Measurements from ENCODE around the gene SNAPC2. TPM values are rescaled to one million over a fixed set of nuclear protein-coding genes. Genes with fewer than 3 reads are reported as not detected.

The SNAPC2 gene
- total RNA-seq, 1 donor from 2014 or later: 10.8 TPM

GRCh38 chr19:7911508-7912143 is 8.5 kb upstream of the SNAPC2 start:
- H3K4me3 Mint-ChIP-seq (ENCODE audit: low read depth): no peak overlapping the region
- TF ChIP-seq, protein P1, sequence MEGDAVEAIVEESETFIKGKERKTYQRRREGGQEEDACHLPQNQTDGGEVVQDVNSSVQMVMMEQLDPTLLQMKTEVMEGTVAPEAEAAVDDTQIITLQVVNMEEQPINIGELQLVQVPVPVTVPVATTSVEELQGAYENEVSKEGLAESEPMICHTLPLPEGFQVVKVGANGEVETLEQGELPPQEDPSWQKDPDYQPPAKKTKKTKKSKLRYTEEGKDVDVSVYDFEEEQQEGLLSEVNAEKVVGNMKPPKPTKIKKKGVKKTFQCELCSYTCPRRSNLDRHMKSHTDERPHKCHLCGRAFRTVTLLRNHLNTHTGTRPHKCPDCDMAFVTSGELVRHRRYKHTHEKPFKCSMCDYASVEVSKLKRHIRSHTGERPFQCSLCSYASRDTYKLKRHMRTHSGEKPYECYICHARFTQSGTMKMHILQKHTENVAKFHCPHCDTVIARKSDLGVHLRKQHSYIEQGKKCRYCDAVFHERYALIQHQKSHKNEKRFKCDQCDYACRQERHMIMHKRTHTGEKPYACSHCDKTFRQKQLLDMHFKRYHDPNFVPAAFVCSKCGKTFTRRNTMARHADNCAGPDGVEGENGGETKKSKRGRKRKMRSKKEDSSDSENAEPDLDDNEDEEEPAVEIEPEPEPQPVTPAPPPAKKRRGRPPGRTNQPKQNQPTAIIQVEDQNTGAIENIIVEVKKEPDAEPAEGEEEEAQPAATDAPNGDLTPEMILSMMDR (IDR thresholded peaks at IDR 0.05; ENCODE audit: unreplicated experiment): no peak
- H3K36me3 Mint-ChIP-seq (ENCODE audit: insufficient read depth): peaks cover 16% of the 10 kb centered on the region
- peaks cover 3% of the 10 kb centered on the region for H3K4me1 Mint-ChIP-seq (ENCODE audit: low read depth)
- H3K27ac Mint-ChIP-seq: no peak overlapping the region
- peaks cover 19% of the 10 kb centered on the region for H3K27me3 Mint-ChIP-seq
- H3K9me3 Mint-ChIP-seq (ENCODE audit: low read depth): no peaks in the 10 kb centered on the region
- no peak for DNase-seq (ENCODE audit: low spot score, unreplicated experiment)

GRCh38 chr19:7912144-7912696 is 7.9 kb upstream of the SNAPC2 start:
- peaks cover 16% of the 10 kb centered on the region for H3K36me3 Mint-ChIP-seq (ENCODE audit: insufficient read depth)

GRCh38 chr19:7912697-7913564 is 7.2 kb upstream of the SNAPC2 start:
- peaks cover 25% of the 10 kb centered on the region for H3K27me3 Mint-ChIP-seq
- H3K36me3 Mint-ChIP-seq (ENCODE audit: insufficient read depth): peaks cover 16% of the 10 kb centered on the region
- no peak overlapping the region for H3K4me3 Mint-ChIP-seq (ENCODE audit: low read depth)
- H3K4me1 Mint-ChIP-seq (ENCODE audit: low read depth): peaks cover 5% of the 10 kb centered on the region
- no peak overlapping the region for H3K27ac Mint-ChIP-seq
- no peaks in the 10 kb centered on the region for H3K9me3 Mint-ChIP-seq (ENCODE audit: low read depth)
- TF ChIP-seq, protein P1 (IDR thresholded peaks at IDR 0.05; ENCODE audit: unreplicated experiment): no peak
- DNase-seq (ENCODE audit: low spot score, unreplicated experiment): no peak

More at GRCh38 chr19:7912144-7912696, 7.9 kb upstream of the SNAPC2 start:
- DNase-seq (ENCODE audit: low spot score, unreplicated experiment): no peak
- H3K9me3 Mint-ChIP-seq (ENCODE audit: low read depth): no peaks in the 10 kb centered on the region
- no peak overlapping the region for H3K4me3 Mint-ChIP-seq (ENCODE audit: low read depth)
- peaks cover 4% of the 10 kb centered on the region for H3K4me1 Mint-ChIP-seq (ENCODE audit: low read depth)
- peaks cover 23% of the 10 kb centered on the region for H3K27me3 Mint-ChIP-seq
- TF ChIP-seq, protein P1 (IDR thresholded peaks at IDR 0.05; ENCODE audit: unreplicated experiment): no peak
- no peak overlapping the region for H3K27ac Mint-ChIP-seq

GRCh38 chr19:7913652-7914051 is 6.5 kb upstream of the SNAPC2 start:
- peaks cover 6% of the 10 kb centered on the region for H3K4me1 Mint-ChIP-seq (ENCODE audit: low read depth)
- no peak overlapping the region for H3K27ac Mint-ChIP-seq
- no peak for DNase-seq (ENCODE audit: low spot score, unreplicated experiment)
- no peak overlapping the region for H3K4me3 Mint-ChIP-seq (ENCODE audit: low read depth)
- H3K36me3 Mint-ChIP-seq (ENCODE audit: insufficient read depth): peaks cover 16% of the 10 kb centered on the region
- peaks cover 31% of the 10 kb centered on the region for H3K27me3 Mint-ChIP-seq
- H3K9me3 Mint-ChIP-seq (ENCODE audit: low read depth): no peaks in the 10 kb centered on the region
- TF ChIP-seq, protein P1 (IDR thresholded peaks at IDR 0.05; ENCODE audit: unreplicated experiment): no peak

- H3K4me3 Mint-ChIP-seq (ENCODE audit: low read depth): no peak overlapping the region
These were observed 6.0 kb upstream of the SNAPC2 start for GRCh38 chr19:7914099-7914498.

More at GRCh38 chr19:7914099-7914498, 6.0 kb upstream of the SNAPC2 start:
- H3K36me3 Mint-ChIP-seq (ENCODE audit: insufficient read depth): peaks cover 16% of the 10 kb centered on the region
- no peak overlapping the region for H3K27ac Mint-ChIP-seq
- H3K9me3 Mint-ChIP-seq (ENCODE audit: low read depth): no peaks in the 10 kb centered on the region
- TF ChIP-seq, protein P1 (IDR thresholded peaks at IDR 0.05; ENCODE audit: unreplicated experiment): no peak
- peaks cover 31% of the 10 kb centered on the region for H3K27me3 Mint-ChIP-seq
- no peak for DNase-seq (ENCODE audit: low spot score, unreplicated experiment)
- peaks cover 6% of the 10 kb centered on the region for H3K4me1 Mint-ChIP-seq (ENCODE audit: low read depth)

All from progenitor cell of endocrine pancreas (in vitro differentiated cells).